HG02870 (cell line): ENCODE results near the gene ARMC10.
"Not testable (repeated sequence)": the region's sequence is repeated elsewhere in the genome, so short reads cannot be mapped to it uniquely, and the experiment has no call there.

Experiments
- ATAC-seq: cut with Tn5 transposase; IDR thresholded peaks from one replicate; pipeline ENCODE4 v1.9.1; 2021; ENCODE audit warnings: mild to moderate bottlenecking, moderate library complexity; ENCODE audit not compliant: unreplicated experiment

The ARMC10 gene

GRCh38 chr7:103074519-103075336 lies at the start of gene ARMC10, which contains the start of gene FBXL13:
Gene ARMC10, plus strand, starts transcription at chr7:103075140. Its CDS starts 133 bp downstream, at chr7:103075273.
Gene FBXL13, minus strand, starts transcription at chr7:103074796.
- ATAC-seq: peak; percentile 83

DNA sequence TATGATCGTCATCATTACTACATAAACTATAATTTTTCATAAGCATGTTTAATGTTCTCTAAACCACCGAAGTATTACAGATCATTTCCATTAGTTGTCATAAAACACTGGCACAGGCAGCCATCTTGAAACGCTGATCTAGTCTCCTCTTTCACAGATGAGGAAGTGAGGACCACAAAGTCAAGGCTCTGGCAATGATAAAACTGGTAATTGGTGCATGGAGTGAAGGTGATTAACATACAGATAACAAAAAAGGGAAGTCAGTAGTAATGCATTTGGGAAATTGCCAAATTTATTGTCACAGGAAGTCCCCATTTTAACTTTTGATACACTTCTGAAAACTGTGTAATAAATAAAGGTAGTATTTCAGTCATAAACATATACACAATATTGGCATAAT lies 49.6 kb upstream of the ARMC10 start:
- no peak for ATAC-seq

GRCh38 chr7:103031024-103031423 lies 43.9 kb upstream of the ARMC10 start:
- ATAC-seq: no peak

DNA sequence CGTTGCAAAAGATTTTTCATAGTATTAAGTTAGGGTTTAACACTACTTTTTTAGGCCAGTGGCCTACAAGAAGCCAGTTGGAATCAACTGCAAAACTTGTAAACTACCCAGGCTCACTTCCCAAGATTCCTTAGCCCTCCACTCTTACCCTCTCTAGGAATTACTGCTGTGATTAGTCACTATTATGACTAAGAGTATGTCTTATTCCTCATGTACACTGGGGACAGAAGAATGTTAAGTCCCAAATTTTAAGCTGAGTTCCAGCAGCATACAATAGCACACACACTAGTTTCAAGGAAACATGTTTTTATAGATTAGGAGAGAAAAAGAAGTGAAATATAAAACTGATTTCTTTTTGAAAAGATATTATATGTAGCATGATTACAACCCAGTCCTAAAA lies 43.2 kb upstream of the ARMC10 start:
- ATAC-seq: no peak

GRCh38 chr7:103034318-103034717 lies 40.6 kb upstream of the ARMC10 start:
- not testable (repeated sequence) for ATAC-seq

GRCh38 chr7:103037476-103037822 lies 37.5 kb upstream of the ARMC10 start:
- no peak for ATAC-seq

DNA sequence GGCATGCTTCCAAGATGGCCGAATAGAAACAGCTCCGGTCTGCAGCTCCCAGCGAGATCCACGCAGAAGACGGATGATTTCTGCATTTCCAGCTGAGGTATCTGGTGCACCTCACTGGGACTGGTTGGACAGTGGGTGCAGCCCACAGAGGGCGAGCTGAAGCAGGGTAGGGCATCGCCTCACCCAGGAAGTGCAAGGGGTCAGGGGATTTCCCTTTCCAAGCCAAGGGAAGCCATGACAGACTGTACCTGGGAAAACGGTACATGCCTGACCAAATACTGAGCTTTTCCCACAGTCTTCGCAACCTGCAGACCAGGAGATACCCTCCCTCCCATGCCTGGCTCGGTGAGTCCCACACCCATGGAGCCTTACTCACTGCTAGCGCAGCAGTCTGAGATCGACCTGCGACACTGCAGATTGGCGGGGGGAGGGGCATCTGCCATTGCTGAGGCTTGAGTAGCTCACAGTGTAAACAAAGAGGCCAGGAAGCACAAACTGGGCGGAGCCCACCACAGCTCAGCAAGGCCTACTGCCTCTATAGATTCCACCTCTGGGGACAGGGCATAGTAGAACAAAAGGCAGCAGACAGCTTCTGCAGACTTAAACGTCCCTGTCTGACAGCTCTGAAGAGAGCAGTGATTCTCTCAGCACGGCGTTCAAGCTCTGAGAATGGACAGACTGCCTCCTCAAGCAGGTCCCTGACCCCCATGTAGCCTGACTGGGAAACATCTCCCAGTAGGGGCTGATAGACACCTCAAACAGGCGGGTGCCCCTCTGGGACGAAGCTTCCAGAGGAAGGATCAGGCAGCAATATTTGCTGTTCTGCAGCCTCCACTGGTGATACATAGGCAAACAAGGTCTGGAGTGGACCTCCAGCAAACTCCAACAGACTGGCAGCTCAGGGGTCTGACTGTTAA lies 36.9 kb upstream of the ARMC10 start:
- not testable (repeated sequence) for ATAC-seq

GRCh38 chr7:103041815-103042214 lies 33.1 kb upstream of the ARMC10 start:
- not testable (repeated sequence) for ATAC-seq

- no peak for ATAC-seq
These were observed 26.1 kb upstream of the ARMC10 start for GRCh38 chr7:103048833-103049232.

- ATAC-seq: no peak
These were observed 23.4 kb upstream of the ARMC10 start for GRCh38 chr7:103051519-103051918.

DNA sequence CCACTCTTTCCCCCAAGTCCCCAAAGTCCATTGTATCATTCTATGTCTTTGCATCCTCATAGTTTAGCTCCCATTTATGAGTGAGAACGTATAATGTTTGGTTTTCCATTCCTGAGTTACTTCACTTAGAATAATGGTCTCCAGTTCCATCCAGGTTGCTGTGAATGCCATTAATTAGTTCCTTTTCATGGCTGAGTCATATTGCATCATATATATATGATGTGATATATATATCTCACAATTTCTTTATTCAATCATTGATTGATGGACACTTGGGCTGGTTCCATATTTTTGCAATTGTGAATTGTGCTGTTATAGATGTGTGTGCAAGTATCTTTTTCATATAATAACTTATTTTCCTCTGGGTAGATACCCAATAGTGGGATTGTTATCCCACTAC lies 18.9 kb upstream of the ARMC10 start:
- ATAC-seq: not testable (repeated sequence)

GRCh38 chr7:103058122-103058521 lies 16.8 kb upstream of the ARMC10 start:
- no peak for ATAC-seq

GRCh38 chr7:103059471-103059870 lies 15.5 kb upstream of the ARMC10 start:
- no peak for ATAC-seq

DNA sequence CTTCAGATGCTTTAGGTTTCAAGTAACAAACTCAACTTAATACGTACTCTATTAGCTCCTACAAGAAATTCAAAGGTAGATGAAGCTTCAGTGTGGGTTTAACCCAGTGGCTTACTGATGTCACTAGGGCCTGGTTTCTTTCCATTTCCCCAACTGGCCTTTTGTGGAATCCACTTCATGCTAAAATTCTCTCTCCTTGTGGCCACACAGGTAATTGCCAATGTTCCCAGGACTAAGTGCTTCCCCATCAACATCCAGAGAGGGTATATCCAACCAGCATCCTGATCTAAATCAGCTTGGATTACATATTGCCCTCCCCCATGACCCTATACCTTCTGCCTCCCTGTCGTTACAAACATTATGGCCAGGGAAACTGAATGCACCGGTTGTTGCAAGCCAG lies 11.0 kb upstream of the ARMC10 start:
- ATAC-seq: no peak

DNA sequence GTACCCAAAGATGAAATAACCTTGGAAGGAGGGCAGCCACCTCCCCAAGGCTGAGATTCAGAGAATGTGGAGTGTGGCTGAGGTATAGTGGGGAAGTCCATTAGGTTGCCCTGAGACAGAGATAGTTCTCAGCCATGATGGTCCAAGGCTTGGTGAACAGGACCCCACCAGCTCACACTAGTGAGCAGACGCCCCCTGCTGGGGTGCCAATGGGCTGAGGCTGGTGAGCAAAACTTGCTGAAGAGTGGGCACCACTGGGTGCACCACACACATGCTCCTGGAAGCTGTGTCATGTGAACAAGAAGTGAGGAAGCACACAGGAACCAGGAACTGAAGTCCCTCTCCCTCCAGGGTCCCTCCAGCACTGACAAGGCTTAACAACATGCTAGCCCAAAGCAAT lies 9.3 kb upstream of the ARMC10 start:
- no peak for ATAC-seq

DNA sequence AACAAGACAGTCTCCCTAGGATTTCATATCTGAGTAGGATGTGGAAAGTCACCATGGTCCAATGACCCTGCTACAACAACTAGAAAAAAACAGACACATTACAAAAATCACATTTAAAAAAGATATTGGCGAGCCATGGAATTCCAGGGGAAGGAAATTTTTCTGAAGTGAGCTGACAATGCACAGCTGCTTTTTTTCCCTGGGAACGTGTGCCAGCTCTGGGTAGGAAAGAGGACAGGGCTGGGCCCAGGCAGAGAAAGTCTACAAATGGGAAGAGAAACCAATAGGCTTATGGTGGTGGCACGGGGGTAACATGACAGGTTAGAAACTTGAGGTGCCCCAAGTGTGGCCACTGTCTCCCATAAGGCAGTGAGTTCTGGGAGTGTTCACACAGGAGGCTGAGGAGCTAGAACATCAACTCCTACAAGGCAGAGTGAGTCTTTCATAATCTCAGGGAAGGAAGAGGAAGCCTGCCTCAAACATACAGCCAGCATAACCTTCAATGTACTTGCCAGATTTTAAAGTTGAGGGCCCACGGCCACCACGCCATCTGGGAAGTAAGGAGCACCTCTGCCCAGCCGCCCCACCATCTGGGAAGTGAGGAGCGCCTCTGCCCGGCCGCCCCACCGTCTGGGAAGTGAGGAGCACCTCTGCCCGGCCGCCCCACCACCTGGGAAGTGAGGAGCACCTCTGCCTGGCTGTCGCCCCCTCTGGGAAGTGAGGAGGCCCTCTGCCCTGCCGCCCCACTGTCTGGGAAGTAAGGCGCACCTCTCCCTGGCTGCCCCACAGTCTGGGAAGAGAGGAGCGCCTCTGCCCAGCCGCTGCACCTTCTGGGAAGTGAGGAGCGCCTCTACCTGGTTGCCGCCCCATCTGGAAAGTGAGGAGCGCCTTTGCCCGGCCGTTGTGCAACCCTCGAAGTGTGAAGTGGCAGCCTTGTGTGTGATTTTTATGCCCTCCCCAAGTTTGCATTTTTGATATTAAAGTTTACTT lies 6.2 kb upstream of the ARMC10 start:
- no peak for ATAC-seq

DNA sequence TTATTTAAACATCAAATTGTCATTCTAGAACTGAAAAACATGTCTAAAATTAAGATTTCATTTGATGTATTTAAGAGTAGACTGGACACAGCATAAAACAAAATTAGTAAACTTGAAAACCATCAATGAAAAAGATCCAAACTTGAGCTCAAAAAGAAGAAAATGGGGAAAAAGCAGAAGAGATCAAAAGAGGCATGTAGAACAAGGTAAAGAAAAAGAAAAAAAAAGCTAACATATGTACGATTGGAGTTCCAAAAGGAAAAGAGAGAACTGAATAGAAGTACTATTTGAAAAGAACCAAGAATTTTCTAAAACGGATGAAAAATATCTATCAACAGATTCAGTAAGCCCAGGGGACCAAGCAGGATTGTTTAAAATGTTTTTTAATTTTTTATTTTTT lies 3.9 kb upstream of the ARMC10 start:
- ATAC-seq: no peak

DNA sequence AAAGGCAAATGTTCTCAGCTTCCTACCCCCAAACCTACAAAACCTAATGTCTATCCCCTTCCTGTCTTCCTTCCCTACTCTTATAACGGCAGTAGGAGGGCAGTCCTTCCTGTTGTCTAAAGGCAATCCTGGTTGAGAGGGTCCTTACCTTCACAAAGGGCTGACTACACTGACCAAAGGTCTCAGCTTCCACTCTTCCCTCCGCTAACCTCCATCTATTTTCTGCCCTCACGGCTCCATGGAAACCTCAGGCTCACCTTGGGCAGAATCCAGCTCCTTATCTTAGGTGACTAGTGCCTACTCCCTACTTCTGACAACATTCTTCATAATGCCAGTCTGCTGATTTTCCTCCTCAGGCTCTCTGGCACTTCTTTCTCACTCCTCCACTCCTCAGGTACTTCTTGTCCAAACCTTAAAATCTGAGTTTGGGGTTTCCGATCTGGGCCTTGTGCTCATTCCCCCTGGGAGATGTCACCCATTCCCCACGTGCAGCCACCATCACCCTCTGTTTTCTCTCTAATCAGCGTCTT lies 886 bp upstream of the ARMC10 start:
- ATAC-seq: no peak

GRCh38 chr7:103075337-103075918 lies 488 bp downstream of the ARMC10 start:
- ATAC-seq: peak; percentile 51

DNA sequence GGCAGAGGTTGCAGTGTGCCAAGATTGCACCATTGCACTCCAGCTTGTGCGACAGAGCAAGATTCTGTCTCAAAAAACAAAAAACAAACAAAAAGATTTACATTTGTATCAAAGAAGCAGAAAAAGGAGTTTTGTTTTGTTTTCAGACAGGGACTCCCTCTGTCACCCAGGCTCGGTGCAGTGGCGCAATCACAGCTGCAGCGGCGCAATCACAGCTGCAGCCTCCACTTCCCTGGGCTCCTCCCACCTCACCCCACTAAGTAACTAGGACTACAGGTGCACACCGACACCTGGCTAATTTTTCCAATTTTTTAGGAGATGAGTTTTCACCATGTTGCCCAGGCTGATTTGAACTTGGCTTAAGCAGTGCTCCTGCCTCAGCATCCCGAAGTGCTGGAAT lies 1.8 kb downstream of the ARMC10 start:
- no peak for ATAC-seq
